ENCODE measurements around the gene MRPL24. TPM values are rescaled to one million over a fixed set of nuclear protein-coding genes. Genes with fewer than 3 reads are reported as not detected.

MRPL24 gene
- total and polyA plus RNA-seq, 9 of the 15 experiments (the other 6 are each of a cell fraction or from before 2014, with no cell fraction given) = 74.3 to 267 (median 113) TPM

DNA sequence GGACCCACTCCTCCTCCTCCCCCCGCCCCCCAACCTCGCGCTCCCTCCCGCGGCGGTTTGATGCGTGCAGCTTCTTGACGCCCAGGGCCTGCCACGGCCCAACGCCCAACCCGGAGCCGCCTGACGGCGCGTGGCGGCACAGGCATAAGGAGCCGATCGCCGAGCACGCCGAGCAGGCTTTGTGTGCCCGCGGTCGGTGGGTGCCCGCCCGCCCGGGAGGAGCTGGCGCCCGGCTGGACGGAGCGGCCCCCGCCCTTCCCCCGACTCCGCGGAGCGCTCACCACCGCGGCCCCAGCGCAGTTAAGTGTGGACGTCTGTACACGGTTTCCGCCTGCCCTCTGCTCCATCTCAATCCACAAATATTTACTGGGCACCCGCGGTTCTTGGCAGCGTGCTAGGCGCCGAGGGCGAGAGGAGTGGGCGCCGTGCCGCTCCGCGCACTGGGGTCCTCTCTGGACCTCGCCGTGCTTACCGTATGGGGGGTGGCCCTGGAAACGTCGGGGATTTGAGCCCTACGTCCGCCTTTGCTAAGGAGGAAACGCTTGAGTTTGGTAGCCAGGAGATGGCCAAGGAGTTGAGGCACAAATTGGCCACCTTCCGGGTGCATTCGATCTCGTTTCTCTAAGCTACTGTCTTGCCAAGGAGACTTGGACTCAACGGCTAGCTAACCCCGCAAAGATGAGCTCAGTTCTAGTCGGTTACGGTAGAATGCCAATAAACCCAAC, 11.0 kb upstream of the MRPL24 start (continued):
- TF ChIP-seq CHD4 (IDR thresholded peaks at IDR 0.05; ENCODE audit: insufficient read depth, insufficient replicate concordance, low read depth, low read length, poor library complexity, severe bottlenecking) (no peak), CHD2 (IDR thresholded peaks at IDR 0.05; ENCODE audit: low read depth, low read length) (peak; percentile 53), SRSF9 (IDR thresholded peaks at IDR 0.05; ENCODE audit: borderline replicate concordance, low read depth, low read length) (no peak), CBFA2T3 (IDR thresholded peaks at IDR 0.05) (no peak), MCM3 (IDR thresholded peaks at IDR 0.05) (no peak), HNRNPH1 (optimal IDR thresholded peaks at IDR 0.05; ENCODE audit: low read depth, low read length) (no peak), EZH2 (IDR thresholded peaks at IDR 0.05; ENCODE audit: borderline replicate concordance, low read depth, low read length) (no peak), NR4A1 (CRISPR knock-in tag; IDR thresholded peaks at IDR 0.05) (no peak), NR4A1 (tag; IDR thresholded peaks at IDR 0.05) (no peak), KLF13 (tag; IDR thresholded peaks at IDR 0.05; ENCODE audit: borderline replicate concordance, low read depth) (no peak), KDM2B (CRISPR knock-in tag; IDR thresholded peaks at IDR 0.05) (no peak), DNMT1 (IDR thresholded peaks at IDR 0.05) (no peak), RNF2 (IDR thresholded peaks at IDR 0.05) (peak; percentile 73; the same call in 1 of the 2 replicates), ZNF551 (CRISPR knock-in tag; IDR thresholded peaks at IDR 0.05) (no peak), ZNF668 (CRISPR knock-in tag; IDR thresholded peaks at IDR 0.05) (no peak), ZNF263 (CRISPR knock-in tag; IDR thresholded peaks at IDR 0.05; ENCODE audit: borderline replicate concordance) (peak; percentile 98), MYNN (IDR thresholded peaks at IDR 0.05) (no peak; the same call in 1 of the 2 replicates), MYNN (CRISPR knock-in tag; IDR thresholded peaks at IDR 0.05) (no peak), KLF10 (CRISPR knock-in tag; IDR thresholded peaks at IDR 0.05) (no peak), MCM2 (IDR thresholded peaks at IDR 0.05; ENCODE audit: low read depth) (no peak)
- TF ChIP-seq, protein P1, sequence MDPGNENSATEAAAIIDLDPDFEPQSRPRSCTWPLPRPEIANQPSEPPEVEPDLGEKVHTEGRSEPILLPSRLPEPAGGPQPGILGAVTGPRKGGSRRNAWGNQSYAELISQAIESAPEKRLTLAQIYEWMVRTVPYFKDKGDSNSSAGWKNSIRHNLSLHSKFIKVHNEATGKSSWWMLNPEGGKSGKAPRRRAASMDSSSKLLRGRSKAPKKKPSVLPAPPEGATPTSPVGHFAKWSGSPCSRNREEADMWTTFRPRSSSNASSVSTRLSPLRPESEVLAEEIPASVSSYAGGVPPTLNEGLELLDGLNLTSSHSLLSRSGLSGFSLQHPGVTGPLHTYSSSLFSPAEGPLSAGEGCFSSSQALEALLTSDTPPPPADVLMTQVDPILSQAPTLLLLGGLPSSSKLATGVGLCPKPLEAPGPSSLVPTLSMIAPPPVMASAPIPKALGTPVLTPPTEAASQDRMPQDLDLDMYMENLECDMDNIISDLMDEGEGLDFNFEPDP (CRISPR knock-in tag; IDR thresholded peaks at IDR 0.05) = no peak
- TF ChIP-seq, protein P2, sequence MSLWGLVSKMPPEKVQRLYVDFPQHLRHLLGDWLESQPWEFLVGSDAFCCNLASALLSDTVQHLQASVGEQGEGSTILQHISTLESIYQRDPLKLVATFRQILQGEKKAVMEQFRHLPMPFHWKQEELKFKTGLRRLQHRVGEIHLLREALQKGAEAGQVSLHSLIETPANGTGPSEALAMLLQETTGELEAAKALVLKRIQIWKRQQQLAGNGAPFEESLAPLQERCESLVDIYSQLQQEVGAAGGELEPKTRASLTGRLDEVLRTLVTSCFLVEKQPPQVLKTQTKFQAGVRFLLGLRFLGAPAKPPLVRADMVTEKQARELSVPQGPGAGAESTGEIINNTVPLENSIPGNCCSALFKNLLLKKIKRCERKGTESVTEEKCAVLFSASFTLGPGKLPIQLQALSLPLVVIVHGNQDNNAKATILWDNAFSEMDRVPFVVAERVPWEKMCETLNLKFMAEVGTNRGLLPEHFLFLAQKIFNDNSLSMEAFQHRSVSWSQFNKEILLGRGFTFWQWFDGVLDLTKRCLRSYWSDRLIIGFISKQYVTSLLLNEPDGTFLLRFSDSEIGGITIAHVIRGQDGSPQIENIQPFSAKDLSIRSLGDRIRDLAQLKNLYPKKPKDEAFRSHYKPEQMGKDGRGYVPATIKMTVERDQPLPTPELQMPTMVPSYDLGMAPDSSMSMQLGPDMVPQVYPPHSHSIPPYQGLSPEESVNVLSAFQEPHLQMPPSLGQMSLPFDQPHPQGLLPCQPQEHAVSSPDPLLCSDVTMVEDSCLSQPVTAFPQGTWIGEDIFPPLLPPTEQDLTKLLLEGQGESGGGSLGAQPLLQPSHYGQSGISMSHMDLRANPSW (CRISPR knock-in tag; IDR thresholded peaks at IDR 0.05) = no peak
- TF ChIP-seq, protein P3, sequence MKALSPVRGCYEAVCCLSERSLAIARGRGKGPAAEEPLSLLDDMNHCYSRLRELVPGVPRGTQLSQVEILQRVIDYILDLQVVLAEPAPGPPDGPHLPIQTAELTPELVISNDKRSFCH (CRISPR knock-in tag; IDR thresholded peaks at IDR 0.05) = no peak
- TF ChIP-seq, protein P3 (tag; IDR thresholded peaks at IDR 0.05) = no peak
- TF ChIP-seq, protein P4, sequence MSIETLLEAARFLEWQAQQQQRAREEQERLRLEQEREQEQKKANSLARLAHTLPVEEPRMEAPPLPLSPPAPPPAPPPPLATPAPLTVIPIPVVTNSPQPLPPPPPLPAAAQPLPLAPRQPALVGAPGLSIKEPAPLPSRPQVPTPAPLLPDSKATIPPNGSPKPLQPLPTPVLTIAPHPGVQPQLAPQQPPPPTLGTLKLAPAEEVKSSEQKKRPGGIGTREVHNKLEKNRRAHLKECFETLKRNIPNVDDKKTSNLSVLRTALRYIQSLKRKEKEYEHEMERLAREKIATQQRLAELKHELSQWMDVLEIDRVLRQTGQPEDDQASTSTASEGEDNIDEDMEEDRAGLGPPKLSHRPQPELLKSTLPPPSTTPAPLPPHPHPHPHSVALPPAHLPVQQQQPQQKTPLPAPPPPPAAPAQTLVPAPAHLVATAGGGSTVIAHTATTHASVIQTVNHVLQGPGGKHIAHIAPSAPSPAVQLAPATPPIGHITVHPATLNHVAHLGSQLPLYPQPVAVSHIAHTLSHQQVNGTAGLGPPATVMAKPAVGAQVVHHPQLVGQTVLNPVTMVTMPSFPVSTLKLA (conservative IDR thresholded peaks at IDR 0.05) = peak; percentile 93 to 97
